Astrocyte (in vitro differentiated cells and primary cell): ENCODE measurements around the gene MELTF. TPM values are rescaled to one million over a fixed set of nuclear protein-coding genes. Genes with fewer than 3 reads are reported as not detected.

Source experiments
- DNase-seq: peaks from one replicate; pipeline ENCODE4 v3.0.0-alpha.2; 2010; ENCODE audit warnings: low read depth
- FAIRE-seq: peaks from 2 replicates; lab custom pipeline; 2011; peaks lifted over from hg19 to GRCh38; lab: Jason Lieb, UNC
- H2AFZ ChIP-seq: 2 replicates; pipeline ENCODE4 v1.6.0; 2012; ENCODE audit warnings: low read depth, low read length, inconsistent platforms
- H3K27ac ChIP-seq: 2 replicates; pipeline ENCODE4 v1.5.1; 2011; ENCODE audit warnings: low read depth, low read length, inconsistent platforms
- H3K27me3 ChIP-seq: 2 replicates; pipeline ENCODE4 v1.6.0; 2011; ENCODE audit warnings: low read length, inconsistent platforms; ENCODE audit not compliant: insufficient read depth
- H3K36me3 ChIP-seq: 2 replicates; pipeline ENCODE4 v1.5.1; 2011; ENCODE audit warnings: low read length, inconsistent platforms; ENCODE audit not compliant: insufficient read depth
- H3K4me1 ChIP-seq: 2 replicates; pipeline ENCODE4 v1.5.1; 2011; ENCODE audit warnings: low read length, inconsistent platforms; ENCODE audit not compliant: insufficient read depth
- H3K4me2 ChIP-seq: 2 replicates; pipeline ENCODE4 v1.6.0; 2012; ENCODE audit warnings: low read length, inconsistent platforms
- H3K4me3 ChIP-seq: 2 replicates; pipeline ENCODE4 v1.5.1; 2011; ENCODE audit warnings: low read depth, mild to moderate bottlenecking, low read length, inconsistent platforms; ENCODE audit not compliant: insufficient read depth
- H3K79me2 ChIP-seq: 2 replicates; pipeline ENCODE4 v1.6.0; 2012; ENCODE audit warnings: mild to moderate bottlenecking, low read length, inconsistent platforms; ENCODE audit not compliant: insufficient read depth
- H3K9ac ChIP-seq: 2 replicates; pipeline ENCODE4 v1.6.0; 2012; ENCODE audit warnings: mild to moderate bottlenecking, low read length, inconsistent platforms
- H3K9me3 ChIP-seq: 2 replicates; pipeline ENCODE4 v1.5.1; 2012; ENCODE audit warnings: low read depth, mild to moderate bottlenecking, low read length, inconsistent platforms; ENCODE audit not compliant: insufficient read depth
- H4K20me1 ChIP-seq: 2 replicates; pipeline ENCODE4 v1.6.0; 2012; ENCODE audit warnings: low read length, inconsistent platforms; ENCODE audit not compliant: insufficient read depth
- H3K27ac Mint-ChIP-seq: one replicate; pipeline ENCODE4 v1.8.0; 2021; ENCODE audit warnings: mild to moderate bottlenecking, mixed read lengths; ENCODE audit not compliant: unreplicated experiment
- H3K27me3 Mint-ChIP-seq: one replicate; pipeline ENCODE4 v1.8.0; 2021; ENCODE audit warnings: low read depth, mixed read lengths; ENCODE audit not compliant: unreplicated experiment
- H3K36me3 Mint-ChIP-seq: one replicate; pipeline ENCODE4 v1.8.0; 2021; ENCODE audit warnings: low read depth, mixed read lengths; ENCODE audit not compliant: unreplicated experiment
- H3K4me1 Mint-ChIP-seq: one replicate; pipeline ENCODE4 v1.8.0; 2021; ENCODE audit warnings: low read depth, mixed read lengths; ENCODE audit not compliant: unreplicated experiment
- H3K4me3 Mint-ChIP-seq: one replicate; pipeline ENCODE4 v1.8.0; 2021; ENCODE audit warnings: mild to moderate bottlenecking, moderate library complexity, mixed read lengths; ENCODE audit not compliant: unreplicated experiment
- H3K9me3 Mint-ChIP-seq: one replicate; pipeline ENCODE4 v1.8.0; 2021; ENCODE audit warnings: mild to moderate bottlenecking, mixed read lengths; ENCODE audit not compliant: unreplicated experiment
- EZH2 ChIP-seq: IDR thresholded peaks from 2 replicates; pipeline ENCODE4 v1.6.1; 2012; ENCODE audit warnings: mild to moderate bottlenecking, low read length, inconsistent platforms; ENCODE audit not compliant: insufficient read depth
- total RNA-seq: library from RNA; stranded (reverse); gene quantifications from 2 replicates; pipeline ENCODE4 v1.2.1, GENCODE V29; 2021
- TF ChIP-seq, protein P1 (sequence below): IDR thresholded peaks from 2 replicates; pipeline ENCODE4 v1.5.1; 2011; ENCODE audit warnings: low read depth, mild to moderate bottlenecking, inconsistent platforms, low read length, moderate library complexity; ENCODE audit not compliant: insufficient read depth

Gene MELTF
- total RNA-seq, 1 donor from 2014 or later: 24.0 TPM

DNA sequence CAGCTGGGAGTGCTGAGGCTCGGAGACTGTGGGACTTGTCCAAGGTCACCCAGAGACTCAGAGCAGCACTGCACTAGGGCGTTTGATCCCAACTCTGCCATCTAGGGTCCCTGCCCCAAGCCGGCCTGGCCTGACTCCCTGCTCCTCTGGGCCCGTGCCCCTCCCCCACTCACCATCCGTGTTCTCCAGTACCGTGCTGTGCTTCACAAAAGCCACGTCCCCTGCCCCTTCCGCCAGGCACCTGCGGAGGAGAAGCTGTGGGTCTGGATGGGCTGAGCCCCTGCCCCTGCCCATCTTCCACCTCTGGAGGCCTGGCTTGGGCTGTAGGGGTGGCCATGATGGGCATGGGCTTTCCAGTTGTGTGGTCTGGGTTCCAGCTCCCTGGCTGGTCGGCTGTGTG lies 8.4 kb downstream of the MELTF start:
- Mint-ChIP-seq H3K36me3 (peaks cover 7% of the 10 kb centered on the region), H3K27ac (no peak overlapping the region), H3K9me3 (no peaks in the 10 kb centered on the region), H3K4me1 (peaks cover 2% of the 10 kb centered on the region), H3K27me3 (peaks cover 39% of the 10 kb centered on the region), H3K4me3 (no peak overlapping the region)
- Histone ChIP-seq H3K9ac (no peak overlapping the region), H3K4me3 (no peak overlapping the region), H4K20me1 (no peaks in the 10 kb centered on the region), H3K9me3 (no peaks in the 10 kb centered on the region), H2AFZ (no peak overlapping the region), H3K27ac (no peak overlapping the region), H3K4me2 (no peak overlapping the region), H3K79me2 (no peaks in the 10 kb centered on the region), H3K4me1 (no peaks in the 10 kb centered on the region), H3K36me3 (no peaks in the 10 kb centered on the region), H3K27me3 (peaks cover 15% of the 10 kb centered on the region)
- FAIRE-seq: no peak
- TF ChIP-seq, protein P1, sequence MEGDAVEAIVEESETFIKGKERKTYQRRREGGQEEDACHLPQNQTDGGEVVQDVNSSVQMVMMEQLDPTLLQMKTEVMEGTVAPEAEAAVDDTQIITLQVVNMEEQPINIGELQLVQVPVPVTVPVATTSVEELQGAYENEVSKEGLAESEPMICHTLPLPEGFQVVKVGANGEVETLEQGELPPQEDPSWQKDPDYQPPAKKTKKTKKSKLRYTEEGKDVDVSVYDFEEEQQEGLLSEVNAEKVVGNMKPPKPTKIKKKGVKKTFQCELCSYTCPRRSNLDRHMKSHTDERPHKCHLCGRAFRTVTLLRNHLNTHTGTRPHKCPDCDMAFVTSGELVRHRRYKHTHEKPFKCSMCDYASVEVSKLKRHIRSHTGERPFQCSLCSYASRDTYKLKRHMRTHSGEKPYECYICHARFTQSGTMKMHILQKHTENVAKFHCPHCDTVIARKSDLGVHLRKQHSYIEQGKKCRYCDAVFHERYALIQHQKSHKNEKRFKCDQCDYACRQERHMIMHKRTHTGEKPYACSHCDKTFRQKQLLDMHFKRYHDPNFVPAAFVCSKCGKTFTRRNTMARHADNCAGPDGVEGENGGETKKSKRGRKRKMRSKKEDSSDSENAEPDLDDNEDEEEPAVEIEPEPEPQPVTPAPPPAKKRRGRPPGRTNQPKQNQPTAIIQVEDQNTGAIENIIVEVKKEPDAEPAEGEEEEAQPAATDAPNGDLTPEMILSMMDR: no peak
- no peak for TF ChIP-seq EZH2
- no peak for DNase-seq

DNA sequence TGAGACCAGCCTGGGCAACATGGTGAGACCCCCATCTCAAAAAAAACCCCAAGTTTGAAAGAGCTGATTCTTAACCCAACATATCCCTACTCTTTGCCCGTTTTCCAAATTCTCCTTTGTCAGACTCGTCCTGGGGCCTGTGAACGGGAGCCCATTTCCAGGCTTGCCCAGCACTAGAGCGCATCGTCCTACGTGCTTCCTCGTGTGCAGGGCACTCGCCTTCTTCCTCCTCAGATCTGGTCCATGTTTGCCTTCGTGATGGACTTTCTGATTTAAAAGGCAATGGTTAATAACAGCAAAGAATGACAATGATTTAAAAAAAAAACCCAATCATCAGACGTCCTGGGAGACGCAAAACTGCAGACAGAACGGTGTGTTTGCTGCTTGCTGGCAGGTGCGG lies 10.1 kb downstream of the MELTF start:
- no peaks in the 10 kb centered on the region for H3K4me1 ChIP-seq
- no peaks in the 10 kb centered on the region for H3K36me3 ChIP-seq
- Mint-ChIP-seq H3K27me3 (peaks cover 27% of the 10 kb centered on the region), H3K27ac (peak overlapping the region; percentile 13), H3K9me3 (no peaks in the 10 kb centered on the region), H3K4me3 (no peak overlapping the region), H3K36me3 (peaks cover under 1% of the 10 kb centered on the region), H3K4me1 (peaks cover 2% of the 10 kb centered on the region)
- H3K4me3 ChIP-seq: no peak overlapping the region
- no peak overlapping the region for H3K27ac ChIP-seq
- no peak for DNase-seq
- peaks cover 12% of the 10 kb centered on the region for H3K27me3 ChIP-seq
- H3K4me2 ChIP-seq: no peak overlapping the region
- no peak overlapping the region for H2AFZ ChIP-seq
- FAIRE-seq: no peak
- no peaks in the 10 kb centered on the region for H4K20me1 ChIP-seq
- H3K9ac ChIP-seq: no peak overlapping the region
- H3K79me2 ChIP-seq: no peaks in the 10 kb centered on the region
- no peaks in the 10 kb centered on the region for H3K9me3 ChIP-seq
- TF ChIP-seq, protein P1: no peak
- no peak for TF ChIP-seq EZH2

DNA sequence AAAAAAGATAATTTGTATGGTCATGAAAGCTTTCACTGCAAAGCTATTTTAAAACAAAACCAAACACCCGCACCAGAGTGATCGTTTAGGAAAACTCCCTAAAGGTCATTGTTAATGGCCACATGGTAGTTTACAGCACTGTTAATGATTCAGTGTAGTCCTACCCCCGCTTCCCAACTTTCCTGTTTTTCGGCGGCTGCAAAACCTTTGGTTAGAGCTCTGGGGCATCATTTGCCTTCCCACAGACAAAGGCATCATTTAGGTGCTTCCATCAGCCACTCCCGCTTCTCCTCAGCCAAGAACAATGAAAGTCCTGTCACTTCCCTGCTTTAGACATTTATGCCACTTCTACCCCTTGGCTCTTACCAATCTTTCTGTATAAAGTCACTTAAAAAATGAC lies 10.6 kb downstream of the MELTF start:
- DNase-seq (no peak), FAIRE-seq (no peak)
- H3K36me3 Mint-ChIP-seq: no peaks in the 10 kb centered on the region

More for the DNA sequence above, 10.6 kb downstream of the MELTF start:
- Histone ChIP-seq H2AFZ (no peak overlapping the region), H3K4me1 (no peaks in the 10 kb centered on the region), H3K4me2 (no peak overlapping the region), H3K9ac (no peak overlapping the region), H3K27me3 (peaks cover 12% of the 10 kb centered on the region), H3K4me3 (no peak overlapping the region), H3K79me2 (no peaks in the 10 kb centered on the region), H4K20me1 (no peaks in the 10 kb centered on the region), H3K36me3 (no peaks in the 10 kb centered on the region), H3K27ac (no peak overlapping the region), H3K9me3 (no peaks in the 10 kb centered on the region)
- TF ChIP-seq, protein P1: no peak
- TF ChIP-seq EZH2: no peak
- Mint-ChIP-seq H3K9me3 (no peaks in the 10 kb centered on the region), H3K4me3 (no peak overlapping the region), H3K27ac (peak overlapping the region; percentile 13), H3K27me3 (peaks cover 24% of the 10 kb centered on the region), H3K4me1 (peaks cover 2% of the 10 kb centered on the region)
